ENCODE measurements around the gene AIF1.

GRCh38 chr6:31568537-31568961 lies 46.5 kb upstream of the AIF1 start:
- TF ChIP-seq POLR2AphosphoS5 (IDR thresholded peaks at IDR 0.05) (no peak), CTCF (IDR thresholded peaks at IDR 0.05) (no peak), POLR2A (IDR thresholded peaks at IDR 0.05) (no peak), EP300 (IDR thresholded peaks at IDR 0.05) (no peak)
